GM19238 (cell line): ENCODE results near the gene RER1.

Experiments used
- DNase-seq: peaks from one replicate; pipeline ENCODE4 v3.0.0; 2011; ENCODE audit warnings: low spot score; ENCODE audit not compliant: insufficient read length

RER1 gene

DNA sequence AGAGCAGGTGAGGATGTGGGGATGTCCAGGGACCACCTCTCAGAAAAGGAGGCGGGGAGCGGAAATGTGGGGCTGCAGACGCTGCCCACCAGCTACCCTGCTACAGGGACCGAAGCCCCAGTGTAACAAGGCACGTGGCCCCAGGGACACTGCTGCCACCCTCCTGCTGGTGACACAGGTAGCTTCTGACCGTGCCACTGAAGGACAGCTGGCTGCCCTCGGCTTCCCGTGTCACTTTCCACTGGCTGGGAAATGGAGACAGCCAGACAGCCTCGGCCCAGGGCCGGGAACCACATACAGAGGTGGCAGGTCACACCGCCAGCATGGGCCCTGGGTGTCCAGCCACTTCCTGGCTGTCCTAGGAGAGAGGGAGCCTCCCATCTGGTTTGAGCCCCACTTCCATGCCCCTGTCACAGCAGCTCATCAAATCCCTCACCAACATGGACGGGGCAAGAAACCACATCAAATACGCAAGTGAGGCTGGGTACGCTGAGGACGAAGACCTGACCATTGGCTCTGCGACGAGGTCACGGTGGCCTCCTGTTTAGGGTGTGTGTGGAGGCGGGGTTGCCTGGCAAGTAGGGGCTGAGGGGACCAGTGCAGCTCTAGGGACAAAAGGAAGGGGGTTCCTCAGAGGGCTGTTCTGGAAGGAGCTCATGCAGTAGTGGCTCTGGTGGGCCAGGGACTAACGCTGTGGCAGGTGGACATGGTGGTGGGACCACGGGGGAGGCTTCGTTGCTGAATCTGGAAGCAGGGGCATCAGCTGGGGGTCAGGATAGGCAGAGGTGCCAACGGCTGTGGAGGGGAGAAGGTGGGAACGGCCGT lies 15.7 kb downstream of the RER1 start:
- no peak for DNase-seq

DNA sequence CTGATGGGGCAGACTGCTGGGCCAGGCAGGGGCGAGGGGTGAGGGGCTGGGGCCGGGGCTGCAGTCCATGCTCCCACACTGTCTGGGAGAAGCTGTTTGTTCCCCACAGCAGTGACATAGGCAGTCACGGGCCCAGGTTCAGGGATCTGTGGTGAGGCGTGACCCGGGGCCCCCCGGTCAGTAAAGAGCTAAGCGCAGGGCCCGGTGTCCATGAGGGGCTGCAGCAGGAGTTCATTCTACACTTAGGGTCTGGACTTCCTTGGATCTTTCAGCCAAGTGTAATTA lies 16.3 kb downstream of the RER1 start:
- no peak for DNase-seq

DNA sequence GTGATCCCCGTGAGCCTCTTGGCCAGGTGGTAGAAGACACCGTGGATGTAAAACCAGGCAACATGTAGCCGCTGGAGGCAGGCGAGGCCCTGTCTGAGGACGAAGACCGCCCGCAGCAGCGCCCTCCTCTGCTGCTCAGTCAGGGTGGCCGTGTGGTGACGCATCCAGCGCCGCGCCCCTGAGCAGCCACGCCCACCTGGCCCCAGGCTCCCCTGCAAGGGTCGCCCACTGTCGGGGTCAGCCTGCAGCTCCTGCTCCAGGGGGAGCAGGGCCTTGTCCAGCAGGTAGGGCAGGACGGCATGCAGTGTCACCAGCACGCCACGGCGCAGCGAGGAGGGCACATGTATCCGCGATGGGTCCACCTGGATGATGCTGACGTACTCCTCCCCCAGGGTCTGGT lies 16.8 kb downstream of the RER1 start:
- DNase-seq: no peak

DNA sequence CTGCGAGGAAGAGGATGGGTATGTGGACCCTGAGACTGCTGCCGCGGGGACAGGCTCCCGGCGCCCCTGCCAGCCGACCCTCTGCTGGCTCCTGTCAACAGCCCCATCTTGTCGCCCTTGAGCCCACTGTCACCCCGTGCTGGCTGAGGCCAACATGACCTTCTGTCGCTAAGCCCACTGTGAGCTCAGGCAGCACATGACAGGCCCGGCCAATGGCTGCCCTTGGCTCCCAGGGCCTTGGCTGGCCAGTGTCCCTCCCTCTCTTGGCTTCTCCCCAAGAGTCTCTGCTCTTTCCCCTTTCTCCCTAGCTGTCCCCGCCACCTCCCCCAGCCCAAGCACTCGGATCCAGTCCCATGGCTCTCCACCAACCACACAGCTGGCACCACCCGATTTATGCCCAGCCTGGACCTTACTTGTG lies 17.2 kb downstream of the RER1 start:
- DNase-seq: no peak

DNA sequence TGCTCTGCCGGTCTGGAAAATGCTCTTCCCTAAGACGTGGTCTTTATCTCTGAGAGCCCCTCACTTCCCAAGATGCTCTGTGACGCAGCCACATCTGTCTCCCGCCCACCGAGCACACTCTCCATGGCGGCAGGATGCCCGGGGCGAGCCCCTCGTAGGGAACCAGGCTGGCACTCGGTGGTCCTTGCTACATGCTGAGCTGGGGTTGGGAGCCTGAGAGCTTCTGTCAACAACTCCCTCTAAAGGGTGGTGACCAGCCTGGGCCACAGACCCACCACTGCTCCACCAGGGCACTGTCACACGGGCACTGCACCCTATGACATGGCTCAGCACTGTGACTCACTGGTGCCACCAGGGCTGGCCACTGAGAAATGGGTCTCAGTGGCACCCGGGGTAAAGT lies 18.1 kb downstream of the RER1 start:
- DNase-seq: no peak

DNA sequence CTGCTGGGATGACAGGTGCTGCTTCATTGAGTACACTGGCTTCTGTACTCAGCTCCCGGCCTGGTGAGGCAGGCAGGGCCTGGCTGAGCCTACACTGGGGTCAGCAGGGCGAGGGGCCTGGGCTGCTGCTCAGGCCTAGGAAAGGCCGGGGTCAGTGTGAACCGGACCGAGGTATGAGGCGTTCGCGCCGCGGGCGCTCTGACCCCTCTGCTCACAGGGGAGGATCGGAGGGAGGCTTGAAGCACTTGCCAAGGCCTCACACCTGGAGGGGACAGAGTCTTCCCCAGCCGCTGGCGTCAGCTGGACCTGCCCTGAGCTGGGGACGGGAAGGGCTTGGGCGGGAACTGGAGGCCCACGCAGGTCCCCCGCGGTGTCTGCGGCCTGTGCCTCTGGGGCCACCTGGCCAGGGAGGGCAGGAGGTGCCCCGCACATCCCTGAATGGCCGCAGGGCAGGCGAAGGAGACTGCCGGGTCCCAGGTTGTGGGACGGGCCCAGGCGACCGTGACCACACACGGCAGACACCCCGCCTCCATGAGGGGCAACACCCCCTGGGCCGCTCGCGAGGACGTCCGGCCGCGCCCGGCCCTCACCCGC lies 20.3 kb downstream of the RER1 start:
- no peak for DNase-seq

DNA sequence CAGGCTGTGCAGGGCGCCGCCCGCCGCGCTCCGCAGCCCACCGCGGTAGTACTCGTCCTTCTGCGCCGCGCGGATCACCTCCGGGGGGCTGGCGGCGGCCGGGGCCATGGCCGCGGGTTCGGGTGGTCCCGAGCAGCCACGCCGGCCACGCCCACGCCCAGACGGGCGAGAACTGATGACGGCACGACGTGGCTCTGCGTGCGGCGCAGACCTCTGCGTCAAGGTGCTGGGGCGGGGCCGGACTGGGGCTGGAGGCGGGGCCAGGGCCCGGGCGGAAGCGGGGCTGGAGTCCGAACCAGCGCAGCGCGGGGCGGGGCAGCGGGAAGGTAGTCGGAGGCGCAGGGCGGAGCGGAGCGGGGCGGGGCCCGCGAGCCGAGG lies 20.7 kb downstream of the RER1 start, which contains the start of gene PEX10:
PEX10 (minus strand) TSS at position 170 of the 378 bp plus-strand sequence; CDS start at position 108, 62 bp downstream.
- peak; percentile 98 for DNase-seq

DNA sequence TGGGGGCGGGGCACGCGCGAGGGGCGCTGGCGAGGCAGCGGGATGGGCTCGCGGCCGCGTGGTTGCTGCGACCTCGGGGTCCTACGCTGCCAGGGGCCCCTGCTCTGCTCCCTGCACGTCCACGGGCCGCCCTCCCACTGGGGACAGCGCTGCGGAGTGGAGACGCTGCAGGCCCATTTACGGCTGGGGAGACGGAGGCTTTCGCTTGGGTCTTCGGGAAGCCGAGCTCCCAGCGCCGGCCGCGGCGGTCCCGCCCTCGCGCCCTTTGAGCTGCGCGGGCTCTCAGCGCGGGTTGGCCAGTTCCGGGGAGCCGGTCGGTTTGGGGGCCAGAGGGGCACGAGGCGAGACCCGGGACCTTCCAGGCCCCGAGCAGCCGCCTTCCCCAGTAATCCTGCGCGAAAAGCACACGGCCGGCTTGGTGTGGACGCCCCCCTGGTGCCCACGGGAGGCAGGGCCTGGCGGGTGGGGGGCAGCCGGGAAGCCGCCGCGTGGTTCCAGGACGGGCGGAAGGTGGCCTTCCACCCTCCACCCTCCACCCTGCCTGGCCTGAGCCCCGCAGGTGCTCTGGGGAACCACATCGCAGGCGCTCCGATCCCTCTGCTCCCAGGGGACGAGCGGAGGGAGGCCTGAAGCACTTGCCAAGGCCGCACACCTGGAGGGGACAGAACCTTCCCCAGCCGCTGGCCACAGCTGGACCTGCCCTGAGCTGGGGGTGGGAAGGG lies 21.3 kb downstream of the RER1 start:
- peak; percentile 67 for DNase-seq

DNA sequence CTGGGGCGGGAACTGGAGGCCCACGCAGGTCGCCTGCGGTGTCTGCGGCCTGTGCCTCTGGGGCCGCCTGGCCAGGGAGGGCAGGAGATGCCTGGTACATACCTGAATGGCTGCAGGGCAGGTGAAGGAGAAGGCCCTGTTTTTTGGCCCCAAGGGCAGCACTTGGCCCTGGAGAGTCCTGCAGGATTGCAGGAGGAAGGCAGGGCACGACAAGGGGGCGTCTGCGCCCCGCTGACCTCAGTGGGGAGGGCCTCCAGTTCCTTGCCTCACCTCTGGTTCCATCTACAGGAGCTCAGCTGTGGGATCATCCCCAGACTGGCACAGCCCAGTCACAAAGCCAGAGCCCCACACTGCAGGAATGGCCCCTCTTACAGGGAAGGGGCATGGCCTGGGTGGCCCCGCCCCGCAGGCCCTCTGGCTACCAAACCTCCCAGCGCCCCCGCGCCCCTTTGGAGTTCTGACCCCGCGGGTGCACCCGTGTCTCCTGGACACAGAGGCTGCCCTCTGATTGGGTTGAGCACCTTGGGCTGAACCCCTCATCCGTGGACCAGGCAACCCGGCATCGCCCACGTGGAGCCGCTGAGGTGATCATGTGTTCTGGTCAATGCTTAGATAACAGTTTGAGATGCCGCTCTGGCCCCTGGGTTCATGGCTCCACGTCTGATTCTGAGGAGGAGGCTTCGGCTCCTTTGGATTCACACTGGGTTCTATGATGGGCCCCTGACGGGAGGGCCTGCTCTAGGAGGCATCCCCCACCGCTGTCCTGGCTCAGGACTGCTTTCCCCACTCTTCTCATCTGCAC lies 22.1 kb downstream of the RER1 start:
- DNase-seq: no peak

DNA sequence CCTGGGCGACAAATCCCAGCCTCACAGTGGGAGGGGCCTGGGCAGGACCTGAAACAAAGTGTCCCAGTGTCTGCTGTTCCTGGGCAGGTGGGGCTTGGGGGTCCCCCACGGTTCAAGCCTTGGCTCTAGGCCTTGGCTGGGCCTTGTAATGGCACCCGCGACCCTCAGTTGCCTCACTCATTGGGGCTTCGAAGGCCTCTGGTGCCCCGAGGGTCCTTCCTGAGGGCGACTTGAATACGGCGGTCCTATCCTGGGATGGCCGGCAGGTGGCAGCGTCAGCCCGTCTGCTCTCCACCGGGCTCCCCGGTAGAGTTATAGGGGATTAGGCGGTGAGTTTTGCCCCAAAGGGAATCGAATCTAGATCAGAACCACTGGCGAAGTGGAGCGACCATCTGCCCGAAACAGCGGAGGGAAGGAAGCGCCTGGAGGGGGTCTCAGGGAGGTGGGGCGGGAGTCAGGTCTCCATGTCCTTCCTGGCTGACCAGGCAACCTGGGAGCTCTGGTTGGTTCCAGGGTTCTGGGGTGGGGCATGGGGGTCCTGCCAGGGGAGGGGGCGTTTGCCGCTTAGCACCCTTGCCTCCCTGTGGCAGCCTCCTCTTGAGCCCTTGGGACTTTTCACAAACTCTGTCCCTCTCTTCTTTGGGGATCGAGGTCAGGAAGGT lies 22.8 kb downstream of the RER1 start:
- peak; percentile 93 for DNase-seq

DNA sequence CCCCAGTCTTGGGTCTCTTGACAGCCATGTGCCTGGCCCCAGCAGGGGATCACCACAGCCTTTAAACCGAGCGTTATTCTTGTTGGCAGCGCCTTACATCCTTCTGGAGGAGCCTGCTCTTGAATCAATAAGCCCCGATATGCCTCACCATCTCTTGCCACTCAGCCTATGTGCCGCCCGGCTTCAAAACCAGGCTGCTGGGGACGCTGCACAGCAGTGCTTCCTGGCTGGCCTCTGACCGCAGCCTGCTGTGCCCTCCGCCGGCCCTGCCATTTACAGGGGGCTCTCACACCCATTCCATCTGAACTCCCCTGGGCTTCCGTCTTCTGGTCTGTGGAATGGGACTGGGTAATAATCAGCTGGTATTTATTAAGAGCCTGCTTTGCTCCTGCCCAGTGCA lies 23.7 kb downstream of the RER1 start:
- no peak for DNase-seq

DNA sequence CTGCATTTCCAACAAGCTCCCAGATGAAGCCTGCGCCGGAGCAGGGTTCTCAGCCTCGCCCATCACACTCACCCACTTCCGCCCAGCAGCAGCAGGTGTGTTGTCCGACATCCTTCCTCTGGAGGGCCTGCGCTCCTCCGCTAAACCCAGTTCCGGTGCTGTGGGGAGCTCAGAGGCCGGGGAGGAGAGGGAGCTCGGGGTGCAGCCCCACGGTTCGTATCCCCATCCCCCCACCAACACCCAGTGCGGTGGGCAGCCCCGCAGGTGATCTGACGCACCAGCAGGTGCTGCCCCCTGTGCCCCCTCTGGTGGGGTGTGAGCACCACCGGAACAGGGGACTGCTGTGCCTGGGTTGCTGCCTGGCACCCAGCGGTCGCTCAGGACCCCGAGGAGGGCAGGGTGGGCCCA lies 24.2 kb downstream of the RER1 start:
- DNase-seq: peak; percentile 51

DNA sequence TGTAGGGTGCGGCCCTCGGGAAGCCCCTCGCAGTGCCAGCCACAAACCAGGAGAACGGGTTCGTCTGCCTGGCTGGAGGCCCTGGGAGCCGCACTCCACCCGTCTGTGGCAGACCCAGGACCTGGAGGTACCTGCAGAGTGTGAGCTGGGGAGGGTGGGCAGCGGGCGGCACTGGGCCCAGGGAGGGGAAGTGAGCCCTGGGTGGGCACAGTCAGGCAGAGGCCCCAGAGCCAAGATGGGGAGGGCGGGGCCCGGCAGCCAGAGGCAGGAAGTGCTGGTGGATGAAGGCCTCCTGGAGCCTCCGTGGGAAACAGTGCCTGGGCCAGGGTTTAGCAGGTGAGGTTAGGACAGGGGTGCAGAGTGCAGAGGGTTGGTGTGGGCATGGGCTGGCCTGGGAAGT lies 24.8 kb downstream of the RER1 start:
- no peak for DNase-seq

DNA sequence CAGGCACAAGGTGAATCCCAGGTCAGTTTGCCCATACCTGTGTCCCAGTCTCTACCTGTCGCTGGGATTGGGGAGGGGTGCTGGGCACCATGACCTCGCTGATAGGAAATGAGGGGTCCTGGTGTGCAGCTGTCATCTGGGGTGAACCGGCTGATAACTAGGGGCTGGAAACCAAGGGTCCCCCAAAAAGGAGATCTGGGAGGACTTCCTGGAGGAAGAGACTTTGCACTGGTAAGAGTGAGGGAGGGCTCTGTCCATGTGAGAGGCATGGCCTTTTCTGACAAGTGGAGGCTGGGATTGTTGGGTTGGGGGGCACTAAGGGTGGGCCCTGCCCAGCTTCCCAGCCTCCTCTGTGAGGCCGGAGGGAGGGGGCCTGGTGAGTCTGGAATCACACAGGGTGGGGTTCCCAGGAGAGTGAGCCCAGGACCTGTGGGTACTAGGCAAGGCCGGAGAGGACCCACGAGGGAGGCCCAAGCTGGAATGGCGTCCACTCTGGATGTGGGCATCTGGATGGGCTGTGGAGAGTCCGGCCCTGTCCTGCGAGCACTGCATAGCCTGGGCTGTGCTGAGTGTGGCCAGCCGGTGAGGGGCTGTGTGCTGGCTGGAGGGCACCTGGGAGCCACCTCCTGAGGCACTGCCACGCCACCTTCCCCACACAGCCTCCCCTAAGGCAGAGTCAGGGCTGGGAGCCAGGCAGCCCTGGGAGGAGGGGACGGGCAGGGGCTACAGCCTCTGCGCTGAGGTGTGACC lies 25.6 kb downstream of the RER1 start:
- DNase-seq: no peak

DNA sequence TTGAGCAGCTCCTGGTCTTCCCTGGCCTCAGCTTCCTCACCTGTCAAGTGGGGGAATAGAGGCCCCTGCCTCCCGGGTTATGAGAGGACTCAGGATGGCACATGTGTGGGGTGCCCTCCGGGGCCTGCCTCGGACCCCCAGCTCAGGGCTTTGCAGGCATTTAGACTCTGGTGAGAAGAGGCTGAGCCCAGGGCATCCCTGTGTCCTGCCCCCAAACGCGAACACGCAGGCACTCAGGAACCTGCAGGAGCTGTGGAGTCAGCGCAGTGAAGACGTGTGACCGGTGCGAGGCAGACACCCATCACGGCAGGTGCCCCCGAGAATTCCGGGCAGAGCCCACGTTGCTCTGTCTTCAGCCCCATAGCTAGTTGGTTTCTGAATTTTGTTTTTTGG lies 26.2 kb downstream of the RER1 start:
- no peak for DNase-seq

DNA sequence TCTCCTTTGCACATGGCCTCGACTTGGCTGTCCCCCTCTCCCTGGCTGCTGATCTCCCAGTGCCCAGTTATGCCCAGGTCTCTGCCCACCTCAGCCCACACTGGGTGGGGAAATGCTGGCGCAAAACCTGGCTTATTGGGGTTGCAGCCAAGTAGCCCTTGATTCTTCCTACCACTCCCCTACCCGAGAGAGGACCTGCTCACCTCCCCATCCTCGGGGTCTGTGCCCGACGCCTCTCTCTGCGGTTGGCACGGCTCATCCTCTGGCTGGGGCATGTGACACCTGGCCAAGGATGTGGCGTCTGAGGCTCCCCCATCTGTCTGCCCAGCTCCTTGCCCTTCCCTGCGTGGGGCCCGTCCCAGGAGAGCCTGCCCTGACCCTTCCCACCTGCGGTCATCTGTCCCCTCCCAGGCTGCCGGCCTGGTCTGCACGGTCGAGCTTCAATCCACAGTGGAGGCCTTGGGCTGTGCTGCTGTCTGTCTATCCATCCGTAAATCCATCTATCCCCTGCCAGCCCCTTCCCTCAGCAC lies 27.2 kb downstream of the RER1 start:
- DNase-seq: no peak

DNA sequence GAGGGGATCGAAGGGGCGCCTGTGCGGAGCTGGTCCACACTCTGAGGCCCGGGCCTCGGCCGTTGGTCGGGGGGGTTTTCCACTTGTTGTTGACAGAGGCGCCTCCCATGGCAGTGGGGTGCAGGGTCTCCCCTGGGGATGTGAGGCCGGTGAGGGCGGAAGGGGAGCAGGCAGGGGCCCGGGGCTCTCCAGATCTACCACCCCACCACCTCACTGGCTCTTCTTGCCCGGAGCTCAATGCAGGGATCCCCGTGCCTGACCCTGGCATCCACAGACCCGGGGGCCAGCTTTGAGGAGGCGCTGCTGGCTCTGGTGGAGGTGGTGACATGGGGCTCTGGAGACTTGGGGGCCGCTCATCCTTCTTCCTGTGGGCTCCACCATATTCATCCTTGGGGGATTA lies 27.8 kb downstream of the RER1 start:
- no peak for DNase-seq

DNA sequence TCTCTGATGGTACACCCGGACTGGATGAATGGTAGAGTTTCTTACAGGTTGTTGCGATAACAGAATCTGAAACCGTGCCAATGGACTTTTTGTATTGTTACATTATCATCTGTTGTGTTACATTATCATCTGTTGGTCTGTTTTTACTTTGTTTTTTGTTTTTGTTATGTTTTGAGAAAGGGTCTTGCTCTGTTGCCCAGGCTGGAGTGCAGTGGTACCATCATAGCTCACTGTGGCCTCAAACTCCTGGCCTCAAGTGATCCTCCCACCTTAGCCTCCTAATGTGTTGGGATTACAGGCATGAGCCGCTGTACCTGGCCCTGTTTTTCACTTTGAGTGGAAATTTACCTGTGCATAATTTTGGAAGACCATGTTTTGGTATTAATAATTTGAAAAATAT lies 30.9 kb downstream of the RER1 start:
- no peak for DNase-seq

DNA sequence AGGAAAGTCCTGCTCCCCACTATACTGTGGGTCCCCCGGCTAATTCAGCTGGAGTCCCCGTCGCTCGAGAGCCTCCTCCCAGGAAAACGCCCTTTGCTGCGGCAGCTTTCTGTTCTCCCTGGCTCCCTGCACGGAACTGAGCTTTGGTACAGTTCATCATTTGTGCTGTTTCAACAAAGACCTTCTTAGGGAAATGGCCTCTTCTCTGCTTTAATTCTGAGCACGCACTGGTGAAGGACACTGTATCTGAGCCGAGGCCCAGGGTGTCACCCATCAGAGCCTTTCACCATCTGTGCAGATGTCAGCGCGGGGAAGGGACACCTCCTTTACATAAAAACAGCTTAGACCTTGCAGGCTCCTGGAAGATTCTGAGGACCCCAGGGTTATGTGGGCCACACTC lies 34.3 kb downstream of the RER1 start:
- no peak for DNase-seq

DNA sequence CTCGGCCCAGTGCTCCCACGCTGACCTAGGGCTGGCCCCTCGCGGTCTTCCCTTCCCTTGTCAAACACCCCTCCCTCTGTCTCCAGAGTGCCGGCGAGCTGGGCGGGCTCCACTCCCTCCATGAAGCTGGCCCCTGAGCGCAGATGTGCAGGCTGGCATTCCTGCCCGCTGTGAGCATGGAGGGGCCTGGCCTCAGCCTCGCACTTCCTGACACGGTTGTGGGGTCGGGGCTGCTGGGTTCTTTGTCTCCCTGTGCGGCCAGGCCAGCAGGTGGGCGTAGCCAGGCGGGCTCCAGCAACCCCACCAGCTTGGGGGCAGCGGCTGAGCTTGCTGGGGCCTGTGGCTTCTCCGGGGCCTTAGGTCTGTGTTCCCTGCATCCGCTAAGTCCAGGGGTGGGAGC lies 34.9 kb downstream of the RER1 start:
- no peak for DNase-seq
